Endothelial cell of umbilical vein (primary cell): ENCODE measurements around the gene MYO7B. TPM values are rescaled to one million over a fixed set of nuclear protein-coding genes. Genes with fewer than 3 reads are reported as not detected.

Source experiments
- BruUV-seq: library from RNA; stranded (reverse); fragments of 400-500 nt; replicated peaks from 2 replicates; lab custom pipeline; 2021; lab: Mats Ljungman, UMichigan
- CTCF ChIA-PET: fragments of 300-600, 350-600 bp; sonication (Branson Sonifier 250); formaldehyde crosslinking; loops from one replicate; lab custom pipeline; 2021; ENCODE audit warnings: antibody characterized with exemption, inconsistent platforms; lab: Charles Lee
- POLR2A ChIA-PET: fragments of 300-600, 350-600 bp; sonication (Branson Sonifier 250); formaldehyde crosslinking; loops from one replicate; lab custom pipeline; 2021; ENCODE audit warnings: antibody characterized with exemption, inconsistent platforms; lab: Charles Lee
- DNase-seq: peaks from one replicate; pipeline ENCODE4 v3.0.0-alpha.2; 2011; ENCODE audit warnings: low read depth, low spot score
- FAIRE-seq: peaks from 2 replicates; lab custom pipeline; 2011; peaks lifted over from hg19 to GRCh38; lab: Jason Lieb, UNC
- H2AFZ ChIP-seq: 2 replicates; pipeline ENCODE4 v1.6.0; 2012; ENCODE audit warnings: low read depth, low read length, control low read depth, inconsistent platforms
- H3K27ac ChIP-seq: 2 replicates; pipeline ENCODE4 v1.5.1; 2011; ENCODE audit warnings: low read depth, mild to moderate bottlenecking, control low read depth, low read length, moderate library complexity; ENCODE audit not compliant: insufficient read depth
- H3K27me3 ChIP-seq, 2 experiments: 2 replicates each; pipeline versions ENCODE4 v1.6.0 to v1.6.1; 2011; ENCODE audit warnings: low read length in 2 of 2, mixed read lengths in 1 of 2; ENCODE audit not compliant: control insufficient read depth in 2 of 2, insufficient read depth in 2 of 2
- H3K36me3 ChIP-seq, 2 experiments: 2 replicates in 1 of 2; 3 replicates in 1 of 2; pipeline ENCODE4 v1.5.1; 2011; ENCODE audit warnings: low read length in 2 of 2, mild to moderate bottlenecking in 1 of 2, moderate library complexity in 1 of 2; ENCODE audit not compliant: control insufficient read depth in 2 of 2, insufficient read depth in 2 of 2; ENCODE audit errors: extremely low read depth in 1 of 2
- H3K4me1 ChIP-seq: 3 replicates; pipeline ENCODE4 v1.5.1; 2011; ENCODE audit warnings: mild to moderate bottlenecking, low read length; ENCODE audit not compliant: control insufficient read depth, insufficient read depth; ENCODE audit errors: extremely low read depth
- H3K4me2 ChIP-seq: 2 replicates; pipeline ENCODE4 v1.6.1; 2011; ENCODE audit warnings: low read length, control low read depth, mixed read lengths; ENCODE audit not compliant: insufficient read depth
- H3K4me3 ChIP-seq, 3 experiments: fragments of 200-600 bp in 1 of 3; sonication (generic), shearing (Covaris generic) in 1 of 3; replicated peaks in 1 of 3; 2 replicates each; pipeline ENCODE4 v1.5.1; 2011 to 2016; ENCODE audit warnings: control low read depth in 3 of 3, low read length in 3 of 3, mild to moderate bottlenecking in 2 of 3, inconsistent platforms in 1 of 3, low read depth in 1 of 3, moderate library complexity in 1 of 3; ENCODE audit not compliant: insufficient read depth in 1 of 3
- H3K79me2 ChIP-seq: 2 replicates; pipeline ENCODE4 v1.6.0; 2012; ENCODE audit warnings: low read length, inconsistent platforms; ENCODE audit not compliant: control insufficient read depth, insufficient read depth
- H3K9ac ChIP-seq: replicated peaks from 2 replicates; pipeline ENCODE3; 2011; ENCODE audit warnings: low read length, control low read depth; ENCODE audit not compliant: insufficient read depth; ENCODE audit errors: extremely low read depth
- H3K9me1 ChIP-seq: replicated peaks from 3 replicates; pipeline ENCODE4 v1.6.0; 2011; ENCODE audit warnings: mild to moderate bottlenecking, low read length; ENCODE audit not compliant: control insufficient read depth, insufficient read depth; ENCODE audit errors: extremely low read depth
- H3K9me3 ChIP-seq: replicated peaks from 2 replicates; pipeline ENCODE4 v1.5.1; 2012; ENCODE audit warnings: low read length, inconsistent platforms; ENCODE audit not compliant: control insufficient read depth, insufficient read depth
- H4K20me1 ChIP-seq: replicated peaks from 2 replicates; pipeline ENCODE3; 2011; ENCODE audit warnings: mild to moderate bottlenecking, low read length; ENCODE audit not compliant: control insufficient read depth, insufficient read depth; ENCODE audit errors: extremely low read depth
- CTCF ChIP-seq, 2 donors: IDR thresholded peaks; 1 replicate in 1 of 2; 2 replicates in 1 of 2; pipeline ENCODE4 v1.5.1; 2011; ENCODE audit warnings: low read length in 2 of 2, mild to moderate bottlenecking in 2 of 2, moderate library complexity in 2 of 2, control low read depth in 1 of 2, inconsistent platforms in 1 of 2, low read depth in 1 of 2; ENCODE audit not compliant: insufficient read depth in 1 of 2; ENCODE audit errors: extremely low read depth in 1 of 2
- EZH2 ChIP-seq: IDR thresholded peaks from 2 replicates; pipeline ENCODE4 v1.6.1; 2012; ENCODE audit warnings: borderline replicate concordance, low read depth, mild to moderate bottlenecking, moderate library complexity, low read length, inconsistent platforms; ENCODE audit not compliant: severe bottlenecking
- FOS ChIP-seq: IDR thresholded peaks from 2 replicates; pipeline ENCODE4 v1.6.1; 2011; ENCODE audit warnings: mild to moderate bottlenecking, low read length, moderate library complexity, borderline replicate concordance; ENCODE audit not compliant: insufficient read depth
- GATA2 ChIP-seq: IDR thresholded peaks from 2 replicates; pipeline ENCODE4 v1.7.0; 2011; ENCODE audit warnings: low read depth, mild to moderate bottlenecking, moderate library complexity, mixed read lengths, low read length; ENCODE audit not compliant: insufficient read length, insufficient read depth
- JUN ChIP-seq: IDR thresholded peaks from 2 replicates; pipeline ENCODE4 v1.6.1; 2011; ENCODE audit warnings: borderline replicate concordance, low read depth; ENCODE audit not compliant: insufficient read length, insufficient read depth
- MAX ChIP-seq: IDR thresholded peaks from 2 replicates; pipeline ENCODE4 v1.6.1; 2011; ENCODE audit not compliant: insufficient read depth, insufficient read length
- MYC ChIP-seq: IDR thresholded peaks from one replicate; pipeline ENCODE4 v1.6.1; 2011; ENCODE audit warnings: mild to moderate bottlenecking, low read depth, low read length
- POLR2A ChIP-seq: IDR thresholded peaks from 2 replicates; pipeline ENCODE4 v1.6.1; 2012; ENCODE audit warnings: low read depth, mild to moderate bottlenecking, control low read depth, low read length
- POLR2AphosphoS5 ChIP-seq: IDR thresholded peaks from 2 replicates; pipeline ENCODE4 v1.6.1; 2012; ENCODE audit warnings: low read depth, mild to moderate bottlenecking, control low read depth, low read length, moderate library complexity; ENCODE audit not compliant: insufficient read depth
- dilution Hi-C: fragments of 300-500 bp; cut with MboI; formaldehyde crosslinking; loops from one replicate; pipeline ENCODE4 v1.15.0; 2019; ENCODE audit warnings: low sequenced_read_pairs; ENCODE audit not compliant: extremely low pct_ligation_motif_present
- intact Hi-C: fragments of 100-400 bp; cut with micrococcal nuclease; formaldehyde crosslinking; loops from one replicate; pipeline ENCODE4 v1.10.0; 2022
- polyA plus RNA-seq, 4 experiments: library from polyadenylated mRNA; depleted of rRNA in 3 of 4; stranded (reverse) in 3 of 4; unstranded in 1 of 4; fragments of >200 nt; gene quantifications; 2 replicates each; pipeline versions ENCODE4 v1.2.1 to v1.2.3, GENCODE V29; 2011 to 2012; ENCODE audit warnings: missing spikeins in 1 of 4
- total RNA-seq: library from RNA; stranded (reverse); gene quantifications from 2 replicates; pipeline ENCODE4 v1.2.3, GENCODE V29; 2021

The MYO7B gene
- total and polyA plus RNA-seq, 2 donors (not counting 3 experiments of a cell fraction or from before 2014, with no cell fraction given) = 0.17 TPM; not detected in 1

GRCh38 chr2:127670055-127670956, 134.8 kb downstream of the MYO7B start:
- DNase-seq = no peak
- dilution Hi-C loops = no loop called here

More at GRCh38 chr2:127670055-127670956, 134.8 kb downstream of the MYO7B start:
- Histone ChIP-seq H3K36me3 (no peaks in the 10 kb centered on the region), H4K20me1 (no peaks in the 10 kb centered on the region), H3K9me1 (no peaks in the 10 kb centered on the region), H3K27me3 (no peaks in the 10 kb centered on the region), H3K4me3 (no peak overlapping the region), H3K9ac (no peak overlapping the region), H3K27ac (no peak overlapping the region), H2AFZ (no peak overlapping the region), H3K4me2 (no peak overlapping the region), H3K4me1 (peaks cover 14% of the 10 kb centered on the region), H3K9me3 (no peaks in the 10 kb centered on the region), H3K79me2 (no peaks in the 10 kb centered on the region)
- no peak for FAIRE-seq
- BruUV-seq = no TSS peak
- CTCF ChIA-PET = interaction anchor here (2.3 kb wide), 1 partner anchor 79 kb away, joined by 8 read pairs; no protein-coding TSS in a partner anchor
- POLR2A ChIA-PET = no interaction called here
- TF ChIP-seq POLR2AphosphoS5 = no peak
- TF ChIP-seq GATA2 = no peak
- no peak for TF ChIP-seq MYC
- no peak for TF ChIP-seq CTCF (IDR thresholded peaks at IDR 0.05; ENCODE audit: extremely low read depth in 1 of 2, insufficient read depth in 1 of 2, low read depth in 1 of 2, low read length in 2 of 2)
- no peak for TF ChIP-seq MAX
- no peak for TF ChIP-seq FOS
- TF ChIP-seq EZH2 = no peak
- TF ChIP-seq POLR2A = no peak
- no peak for TF ChIP-seq JUN
- intact Hi-C loops = no loop called here
